ENCODE measurements around the gene RYR1.
"Not testable (repeated sequence)": the region's sequence is repeated elsewhere in the genome, so short reads cannot be mapped to it uniquely, and the experiment has no call there.

The RYR1 gene

GRCh38 chr19:38400361-38400760 lies 33.1 kb upstream of the RYR1 start:
- DNase-seq (ENCODE audit: low read depth in 2 of 2): no peak

GRCh38 chr19:38401148-38401547 lies 32.3 kb upstream of the RYR1 start:
- DNase-seq (ENCODE audit: low read depth in 2 of 2): no peak

DNA sequence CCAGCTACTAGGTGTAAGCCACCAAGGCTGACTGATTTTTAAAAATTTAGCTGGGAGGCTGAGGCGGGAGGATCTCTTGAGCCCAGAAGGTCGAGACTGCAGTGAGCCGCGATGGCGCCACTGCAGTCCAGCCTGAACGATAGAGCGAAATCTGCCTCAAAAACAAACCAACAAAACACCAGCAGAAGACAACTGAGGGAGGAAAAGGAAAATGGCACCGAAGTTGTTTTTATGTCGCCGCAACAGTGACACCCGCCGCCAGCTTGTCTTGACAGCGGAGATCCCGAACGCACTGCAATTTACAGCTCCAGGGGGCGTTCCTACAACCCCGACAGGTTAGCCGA lies 30.9 kb upstream of the RYR1 start:
- no peak for DNase-seq (ENCODE audit: low read depth in 2 of 2)

DNA sequence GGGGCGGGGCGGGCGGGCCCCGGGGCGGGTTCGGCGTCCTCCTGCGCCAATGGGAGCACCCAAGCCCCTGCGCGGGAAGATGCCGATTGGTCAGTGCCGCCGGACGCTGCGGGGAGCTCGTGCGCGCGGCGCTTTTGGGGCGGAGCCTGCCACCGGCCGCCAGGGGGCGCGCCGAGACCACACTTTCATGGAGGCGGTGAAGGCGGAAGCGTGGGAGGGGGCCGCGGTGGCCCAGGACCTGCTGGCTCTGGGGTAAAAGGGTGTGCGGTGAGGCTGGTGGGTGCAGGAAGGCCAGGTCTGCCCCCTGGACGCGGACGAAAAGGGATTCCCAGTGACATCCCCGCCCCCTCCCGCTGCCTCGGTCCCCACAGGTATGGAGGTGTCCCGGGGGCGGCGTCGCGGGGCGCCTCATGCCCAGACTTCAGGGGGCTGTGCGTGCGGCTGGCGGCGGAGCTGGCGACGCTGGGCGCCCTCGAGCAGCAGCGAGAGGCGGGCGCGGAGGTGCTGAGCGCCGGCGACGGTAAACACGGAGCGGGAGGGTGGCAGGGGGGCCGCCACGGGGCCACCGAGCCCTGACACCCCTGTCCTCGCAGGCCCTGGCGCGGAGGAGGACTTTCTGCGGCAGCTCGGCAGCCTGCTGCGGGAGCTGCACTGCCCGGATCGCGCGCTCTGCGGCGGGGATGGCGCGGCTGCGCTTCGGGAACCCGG lies 30.4 kb upstream of the RYR1 start, which contains the start of gene FAM98C:
Gene FAM98C (plus strand): TSS at position 127 of the 708 bp plus-strand sequence. CDS start 61 bp downstream, at position 188.
- DNase-seq (ENCODE audit: low read depth in 2 of 2): peak; percentile 95 to 96

GRCh38 chr19:38404858-38405257 lies 28.6 kb upstream of the RYR1 start:
- DNase-seq (ENCODE audit: low read depth in 2 of 2): no peak

DNA sequence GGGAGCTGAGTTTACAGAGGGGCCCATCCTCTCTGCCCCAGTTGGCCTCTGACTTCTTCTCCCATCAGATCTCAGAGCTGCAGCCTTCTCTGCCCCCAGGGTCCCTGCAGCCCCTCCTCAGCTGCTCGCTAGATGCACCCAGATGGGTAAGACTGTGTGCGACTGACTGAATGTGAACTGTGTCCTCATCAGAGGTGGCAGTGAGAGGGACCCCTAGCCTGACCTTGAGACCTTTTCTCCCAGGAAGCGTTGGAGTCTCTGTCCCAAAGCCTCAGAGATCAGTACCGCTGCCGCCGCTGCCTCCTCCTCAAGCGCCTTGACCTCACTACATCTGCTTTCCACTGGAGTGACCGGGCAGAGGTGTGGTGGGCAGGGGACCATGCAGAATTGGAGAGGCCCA lies 28.2 kb upstream of the RYR1 start:
- DNase-seq (ENCODE audit: low read depth in 2 of 2): no peak

DNA sequence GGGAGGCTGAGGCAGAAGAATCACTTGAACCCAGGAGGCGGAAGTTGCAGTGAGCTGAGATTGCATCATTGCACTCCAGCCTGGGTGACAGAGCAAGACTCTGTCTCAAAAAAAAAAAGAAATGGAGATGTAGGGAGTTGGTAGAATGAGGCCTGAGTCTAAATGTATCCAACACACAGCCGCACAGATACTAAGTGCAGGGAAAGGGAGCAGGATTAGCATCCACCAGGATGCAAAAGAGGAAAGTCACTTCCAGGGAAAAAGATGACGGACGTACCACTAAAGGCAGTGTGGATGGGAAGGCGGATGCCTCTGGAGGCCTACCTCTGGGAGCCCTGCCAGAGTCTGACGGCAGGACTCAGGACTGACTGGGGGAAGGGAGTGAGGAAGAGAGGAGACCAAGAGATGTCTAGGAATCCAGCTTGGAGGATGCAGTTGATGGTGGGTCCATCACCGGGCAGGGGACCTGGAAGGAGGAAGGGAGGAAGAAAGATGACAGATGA lies 23.8 kb upstream of the RYR1 start:
- no peak for DNase-seq (ENCODE audit: low read depth in 2 of 2)

DNA sequence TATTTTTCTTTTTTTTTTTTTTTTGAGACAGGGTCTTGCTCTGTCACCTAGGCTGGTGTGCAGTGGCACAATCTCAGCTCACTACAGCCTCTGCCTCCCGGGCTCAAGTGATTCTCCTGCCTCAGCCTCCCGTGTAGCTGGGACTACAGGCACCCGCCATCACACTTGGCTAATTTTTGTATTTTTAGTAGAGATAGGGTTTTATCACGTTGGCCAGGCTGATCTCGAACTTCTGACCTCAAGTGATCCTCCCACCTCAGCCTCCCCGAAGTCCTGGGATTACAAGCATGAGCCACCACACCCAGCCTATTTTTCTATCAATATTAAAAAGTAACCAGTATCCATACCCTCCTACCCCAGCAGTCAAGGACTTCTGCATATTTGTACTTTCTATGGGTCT lies 23.1 kb upstream of the RYR1 start:
- DNase-seq (ENCODE audit: low read depth in 2 of 2): not testable (repeated sequence)

- DNase-seq (ENCODE audit: low read depth in 2 of 2): no peak
These were observed 22.3 kb upstream of the RYR1 start for GRCh38 chr19:38411041-38411712.

DNA sequence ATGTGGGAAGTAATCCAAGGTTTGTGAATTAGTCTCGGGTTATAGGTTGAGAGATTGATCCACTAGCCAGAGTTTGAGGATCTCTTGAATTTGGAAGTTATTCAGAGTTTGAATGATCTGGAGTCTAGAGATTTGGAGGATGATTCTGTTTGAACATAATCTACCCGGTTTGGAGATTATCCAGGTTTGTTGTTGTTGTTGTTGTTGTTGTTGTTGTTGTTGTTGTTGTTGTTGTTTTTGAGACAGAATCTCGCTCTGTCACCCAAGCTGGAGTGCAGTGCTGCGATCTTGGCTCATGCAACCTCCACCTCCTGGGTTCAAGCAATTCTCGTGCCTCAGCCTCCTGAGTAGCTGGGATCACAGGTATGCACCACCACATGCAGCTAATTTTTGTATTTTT lies 21.6 kb upstream of the RYR1 start:
- DNase-seq (ENCODE audit: low read depth in 2 of 2): not testable (repeated sequence)

DNA sequence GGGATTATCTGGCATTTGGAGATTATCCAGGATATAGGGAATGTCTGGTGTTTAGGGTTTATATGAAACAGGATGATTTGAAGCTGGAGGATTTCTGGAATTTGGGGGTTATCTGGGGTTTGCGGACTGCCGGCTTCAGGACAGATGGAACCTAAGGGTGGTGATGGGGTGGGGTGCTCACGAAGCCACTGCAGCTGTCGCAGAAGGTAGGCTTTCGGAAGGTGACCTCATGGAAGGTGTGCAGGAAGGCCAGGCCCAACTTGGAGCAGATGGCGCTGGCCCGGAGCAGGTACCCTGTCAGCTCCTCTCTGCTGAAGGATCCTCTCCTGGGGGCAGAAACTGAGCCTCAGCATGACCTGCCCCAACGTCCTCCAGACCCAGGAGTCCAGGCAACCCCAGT lies 21.0 kb upstream of the RYR1 start:
- no peak for DNase-seq (ENCODE audit: low read depth in 2 of 2)

GRCh38 chr19:38412961-38413360 lies 20.5 kb upstream of the RYR1 start:
- no peak for DNase-seq (ENCODE audit: low read depth in 2 of 2)

DNA sequence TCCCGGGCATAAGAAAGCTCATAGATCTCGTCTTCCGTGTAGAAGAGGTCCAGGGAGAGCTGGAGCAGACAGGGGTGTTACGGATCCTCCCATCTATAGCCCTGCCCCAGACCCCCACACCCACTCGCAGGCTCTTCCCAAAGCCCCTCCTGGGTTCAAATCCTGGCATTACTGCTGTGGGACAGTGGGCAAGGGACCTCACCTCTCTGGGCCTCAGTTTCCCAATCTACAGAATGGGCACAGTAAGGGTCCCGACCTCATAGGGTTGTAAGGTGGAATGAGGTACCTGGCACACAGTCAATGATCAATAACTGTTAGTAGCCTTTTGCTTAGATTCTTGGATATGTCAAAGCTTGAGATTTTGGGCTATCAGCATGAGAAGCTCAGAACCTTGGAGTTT lies 20.1 kb upstream of the RYR1 start:
- no peak for DNase-seq (ENCODE audit: low read depth in 2 of 2)

- no peak for DNase-seq (ENCODE audit: low read depth in 2 of 2)
These were observed 16.3 kb upstream of the RYR1 start for GRCh38 chr19:38417146-38417543.

- DNase-seq (ENCODE audit: low read depth in 2 of 2): peak in 1 of 2 donors; percentile 59
These were observed 15.7 kb upstream of the RYR1 start for GRCh38 chr19:38417544-38418506.

GRCh38 chr19:38420935-38421334 lies 12.6 kb upstream of the RYR1 start:
- DNase-seq (ENCODE audit: low read depth in 2 of 2): no peak

DNA sequence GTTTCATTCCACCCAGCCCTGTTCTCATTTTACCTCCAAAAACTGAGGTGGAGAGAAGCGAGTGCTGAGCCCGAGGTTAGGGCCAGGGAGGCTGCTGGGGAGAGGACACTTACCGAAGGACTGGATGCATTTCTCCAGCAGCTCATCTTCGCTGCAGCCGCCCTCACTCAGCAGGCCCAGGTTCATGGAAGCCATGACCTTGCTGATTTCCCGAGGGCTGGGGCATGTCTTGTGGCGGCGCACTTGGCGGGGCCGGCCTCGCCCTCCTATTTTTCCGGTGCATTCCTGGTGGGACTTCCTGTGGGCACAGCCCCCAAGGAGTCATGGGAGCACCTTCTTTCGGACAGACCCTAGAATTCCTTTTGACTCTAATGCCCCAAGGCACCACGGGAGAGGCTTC lies 11.6 kb upstream of the RYR1 start:
- DNase-seq (ENCODE audit: low read depth in 2 of 2): no peak

DNA sequence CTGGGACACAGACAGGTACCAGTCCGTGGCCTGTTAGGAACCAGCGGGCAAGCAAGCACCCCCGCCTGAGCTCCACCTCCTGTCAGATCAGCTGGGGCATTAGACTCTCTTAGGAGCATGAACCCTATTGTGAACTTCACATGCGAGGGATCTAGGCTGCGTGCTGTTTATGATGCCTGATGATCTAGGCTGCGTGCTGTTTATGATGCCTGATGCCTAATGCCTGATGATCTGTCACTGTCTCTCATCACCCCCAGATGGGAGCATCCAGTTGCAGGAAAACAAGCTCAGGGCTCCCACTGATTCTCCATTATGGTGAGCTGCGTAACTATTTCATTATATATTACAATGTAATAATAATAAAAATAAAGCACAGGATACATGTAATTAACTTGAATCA lies 11.1 kb upstream of the RYR1 start:
- no peak for DNase-seq (ENCODE audit: low read depth in 2 of 2)

DNA sequence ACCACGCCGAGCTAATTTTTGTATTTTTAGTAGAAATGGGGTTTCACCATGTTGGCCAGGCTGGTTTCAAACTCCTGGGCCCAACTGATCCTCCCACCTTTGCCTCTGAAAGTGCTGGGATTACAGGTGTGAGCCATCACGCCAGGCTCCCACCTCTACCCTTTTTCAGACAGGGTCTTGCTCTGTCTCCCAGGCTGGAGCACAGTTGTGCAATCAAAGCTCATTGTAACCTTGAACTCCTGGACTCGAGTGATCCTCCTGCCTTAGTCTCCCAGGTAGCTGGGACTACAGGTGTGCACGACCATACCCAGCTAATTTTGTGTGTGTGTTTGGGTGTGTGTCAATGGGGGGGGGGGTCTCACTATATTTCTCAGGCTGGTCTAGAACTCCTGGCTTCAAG lies 9.2 kb upstream of the RYR1 start:
- no peak for DNase-seq (ENCODE audit: low read depth in 2 of 2)

GRCh38 chr19:38425222-38425809 lies 8.2 kb upstream of the RYR1 start:
- no peak for DNase-seq (ENCODE audit: low read depth in 2 of 2)

DNA sequence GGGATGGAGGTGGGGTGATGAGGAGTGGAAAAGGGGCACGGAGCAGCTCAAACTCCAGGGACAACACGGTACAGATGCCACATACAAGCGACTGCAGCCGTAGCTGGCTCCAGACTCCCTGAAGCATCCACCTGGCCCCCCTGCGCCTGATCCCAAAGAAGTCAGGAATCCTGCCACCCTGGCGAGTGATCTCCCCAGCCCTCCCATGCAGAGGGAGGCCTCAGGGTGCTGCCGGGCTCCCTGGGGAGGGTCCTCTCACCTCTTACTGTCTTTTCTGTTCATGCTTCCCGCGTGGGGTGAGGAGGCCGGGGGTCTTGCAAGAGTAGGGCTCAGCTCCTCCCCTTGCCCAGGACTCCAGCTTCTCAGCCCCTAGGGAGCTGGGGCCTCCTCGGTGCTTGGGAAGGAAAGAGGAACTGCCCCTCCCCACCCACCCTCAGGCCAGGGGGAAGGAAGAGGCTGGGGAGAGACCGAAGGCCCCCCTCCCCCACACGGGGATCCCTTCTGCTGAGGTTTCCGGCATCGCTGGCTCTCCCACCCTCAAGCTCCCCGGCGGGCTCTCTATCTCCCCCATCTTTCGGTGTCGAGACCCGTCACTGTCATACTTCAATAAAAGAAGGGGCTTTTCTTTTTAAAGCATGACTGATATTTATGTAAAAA lies 7.6 kb upstream of the RYR1 start, which contains the start of gene RASGRP4:
Gene RASGRP4 (minus strand): TSS at position 410 of the 657 bp plus-strand sequence. CDS start 128 bp downstream, at position 282.
- DNase-seq (ENCODE audit: low read depth in 2 of 2): peak in 1 of 2 donors; percentile 43
